Adrenal gland (tissue), 12 donors: ENCODE measurements around the gene ERC2. TPM values are rescaled to one million over a fixed set of nuclear protein-coding genes. Genes with fewer than 3 reads are reported as not detected.
A peak's percentile ranks its signal among the peaks of the same experiment; 100 is the strongest.

ENCODE experiments used
- DNase-seq, 7 donors: peaks; one replicate each; pipeline ENCODE4 v3.0.0-alpha.2; 2019 to 2020
- H3K27ac ChIP-seq, 5 donors: fragments of 200-600 bp; sonication (generic) in 4 of 5; 1 replicate in 3 of 5; 2 replicates in 2 of 5; pipeline versions ENCODE4 v1.5.1 to v1.8.0; 2016 to 2020; ENCODE audit warnings: mild to moderate bottlenecking in 1 of 5
- H3K27me3 ChIP-seq: fragments of 200-600 bp; 2 replicates; pipeline ENCODE4 v1.8.0; 2021
- H3K36me3 ChIP-seq, 2 donors: fragments of 200-600 bp; replicated peaks in 1 of 2; 1 replicate in 1 of 2; 2 replicates in 1 of 2; pipeline versions ENCODE4 v1.5.1 to v1.8.0; 2018 to 2022
- H3K4me1 ChIP-seq, 2 donors: fragments of 200-600 bp; replicated peaks in 1 of 2; 1 replicate in 1 of 2; 2 replicates in 1 of 2; pipeline versions ENCODE4 v1.5.1 to v1.8.0; 2018 to 2021
- H3K4me3 ChIP-seq, 4 donors: fragments of 200-600 bp; sonication (generic) in 3 of 4; one replicate each; pipeline ENCODE4 v1.5.1; 2016 to 2018
- H3K9me3 ChIP-seq, 3 donors: fragments of 200-600 bp; sonication (generic) in 1 of 3; replicated peaks in 1 of 3; 1 replicate in 2 of 3; 2 replicates in 1 of 3; pipeline versions ENCODE4 v1.5.1 to v1.8.0; 2016 to 2021
- POLR2A ChIP-seq, 2 donors: fragments of 450-650 bp; IDR thresholded peaks; one replicate each; pipeline ENCODE4 v1.6.1; 2017; ENCODE audit warnings: antibody characterized with exemption in 2 of 2, mild to moderate bottlenecking in 2 of 2, moderate library complexity in 1 of 2
- WGBS, 4 donors: extraction: QIAGEN DNeasy Blood & Tissue Kit in 2 of 4; methylation state at CpG; one replicate each; pipeline versions ENCODE4 v1.1.5 to v1.1.7; 2013 to 2017; 5-methylcytosine and 5-hydroxymethylcytosine counted together
- intact Hi-C, 2 donors: fragments of 100-400 bp; cut with DNase I; formaldehyde crosslinking; loops; one replicate each; pipeline versions ENCODE4 v1.14.1 to v1.15.0; 2022 to 2023
- polyA plus RNA-seq, 3 donors: library from polyadenylated mRNA; stranded (reverse); fragments of 200-250 nt in 2 of 3; fragments of 350-450 nt in 1 of 3; fragmentation: Illumina TruSeq in 1 of 3; extraction: RNeasy Lipid Tissue Mini Kit (QIAGEN cat#74804) in 1 of 3; gene quantifications; one replicate each; pipeline ENCODE4 v1.2.3, GENCODE V29; 2013 to 2014
- total RNA-seq, 9 donors: library from RNA; depleted of rRNA in 4 of 9; stranded (reverse); fragments of >200 nt in 4 of 9; fragments of 120-200 nt in 1 of 9; fragmentation: NEBNext Ultra II Directional in 1 of 9; extraction: Animal tissue kit (Norgen Biotek cat#: 25700) in 1 of 9; gene quantifications; one replicate each; pipeline versions ENCODE4 v1.1.0 to v1.2.4, GENCODE V29; 2013 to 2023
- TF ChIP-seq, protein P1 (sequence below), 6 experiments: fragments of 450-650 bp in 4 of 6; fragments of 200-600 bp in 2 of 6; sonication (generic) in 1 of 6; IDR thresholded peaks; 1 replicate in 5 of 6; 2 replicates in 1 of 6; pipeline versions ENCODE4 v1.5.1 to v1.8.0; 2016 to 2021; ENCODE audit warnings: antibody characterized with exemption in 6 of 6, mild to moderate bottlenecking in 2 of 6, moderate library complexity in 1 of 6
- donor health status: healthy with polysubstance abuse.
- donor health status: Bipolar disorder and iron deficiency.
- donor health status: DM: yes; HTN: yes; CAD: no.
- donor health status: DM: no; HTN: no; CAD: no.
- donor health status: DM: no; HTN: no; CAD: no.
- donor health status: DM: yes; HTN: yes; CAD: no.

ERC2 gene
- total and polyA plus RNA-seq, 12 donors: 0.47 to 5.8 (median 1.5) TPM

DNA sequence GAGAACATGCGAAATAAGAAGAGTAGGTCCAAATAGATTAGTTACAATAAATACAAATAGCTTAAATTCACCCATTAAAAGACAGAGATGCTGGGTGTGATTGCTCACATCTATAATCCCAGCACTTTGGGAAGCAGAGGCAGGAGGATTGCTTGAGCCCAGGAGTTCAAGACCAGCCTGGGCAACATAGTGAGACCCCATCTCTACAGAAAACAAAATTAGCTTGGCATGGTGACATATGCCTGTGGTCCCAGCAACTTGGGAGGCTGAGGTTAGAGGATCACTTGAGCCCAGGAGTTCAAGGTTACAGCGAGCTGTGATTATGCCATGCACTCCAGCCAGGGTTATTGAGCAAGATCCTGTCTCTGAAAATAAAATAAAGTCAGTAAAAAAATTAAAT is 872.1 kb downstream of the ERC2 start:
- H3K27me3 ChIP-seq: no peaks in the 10 kb centered on the region
- no peak for TF ChIP-seq POLR2A (IDR thresholded peaks at IDR 0.05)
- TF ChIP-seq, protein P1, sequence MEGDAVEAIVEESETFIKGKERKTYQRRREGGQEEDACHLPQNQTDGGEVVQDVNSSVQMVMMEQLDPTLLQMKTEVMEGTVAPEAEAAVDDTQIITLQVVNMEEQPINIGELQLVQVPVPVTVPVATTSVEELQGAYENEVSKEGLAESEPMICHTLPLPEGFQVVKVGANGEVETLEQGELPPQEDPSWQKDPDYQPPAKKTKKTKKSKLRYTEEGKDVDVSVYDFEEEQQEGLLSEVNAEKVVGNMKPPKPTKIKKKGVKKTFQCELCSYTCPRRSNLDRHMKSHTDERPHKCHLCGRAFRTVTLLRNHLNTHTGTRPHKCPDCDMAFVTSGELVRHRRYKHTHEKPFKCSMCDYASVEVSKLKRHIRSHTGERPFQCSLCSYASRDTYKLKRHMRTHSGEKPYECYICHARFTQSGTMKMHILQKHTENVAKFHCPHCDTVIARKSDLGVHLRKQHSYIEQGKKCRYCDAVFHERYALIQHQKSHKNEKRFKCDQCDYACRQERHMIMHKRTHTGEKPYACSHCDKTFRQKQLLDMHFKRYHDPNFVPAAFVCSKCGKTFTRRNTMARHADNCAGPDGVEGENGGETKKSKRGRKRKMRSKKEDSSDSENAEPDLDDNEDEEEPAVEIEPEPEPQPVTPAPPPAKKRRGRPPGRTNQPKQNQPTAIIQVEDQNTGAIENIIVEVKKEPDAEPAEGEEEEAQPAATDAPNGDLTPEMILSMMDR (IDR thresholded peaks at IDR 0.05): no peak
- H3K27ac ChIP-seq: no peak overlapping the region
- no peaks in the 10 kb centered on the region for H3K9me3 ChIP-seq
- 79 to 88% (median 82%) methylated on average over 2 of the region's 2 CpGs for WGBS, 4 donors
- DNase-seq: no peak
- no peaks in the 10 kb centered on the region for H3K36me3 ChIP-seq
- H3K4me3 ChIP-seq: no peak overlapping the region
- intact Hi-C loops: no loop called here
- H3K4me1 ChIP-seq: no peaks in the 10 kb centered on the region

DNA sequence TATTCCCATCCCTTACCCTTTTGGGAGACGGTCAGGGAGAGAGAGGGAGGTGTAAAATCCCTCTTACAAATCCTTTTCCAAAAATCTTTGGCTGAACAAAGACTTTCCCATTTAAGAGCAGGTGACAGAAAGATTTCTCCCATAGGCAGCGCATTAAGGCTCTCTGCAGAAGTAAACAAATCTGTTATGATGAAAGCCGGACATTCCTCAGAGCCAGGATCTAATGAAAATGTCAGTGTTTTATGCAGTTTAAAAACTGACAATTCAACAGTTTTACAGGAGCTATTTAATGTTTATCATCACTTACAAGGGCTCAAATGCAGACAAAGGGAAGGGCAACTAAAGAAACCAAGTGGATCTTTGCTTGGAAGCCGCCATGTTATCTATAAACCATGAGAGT is 872.8 kb downstream of the ERC2 start:
- Histone ChIP-seq H3K27me3 (no peaks in the 10 kb centered on the region), H3K27ac (no peak overlapping the region), H3K4me1 (no peaks in the 10 kb centered on the region), H3K36me3 (no peaks in the 10 kb centered on the region), H3K9me3 (no peaks in the 10 kb centered on the region), H3K4me3 (no peak overlapping the region)
- intact Hi-C loops: no loop called here
- 84 to 90% (median 88%) methylated on average over 4 of the region's 4 CpGs for WGBS, 4 donors
- TF ChIP-seq, protein P1 (IDR thresholded peaks at IDR 0.05): no peak
- no peak for DNase-seq

DNA sequence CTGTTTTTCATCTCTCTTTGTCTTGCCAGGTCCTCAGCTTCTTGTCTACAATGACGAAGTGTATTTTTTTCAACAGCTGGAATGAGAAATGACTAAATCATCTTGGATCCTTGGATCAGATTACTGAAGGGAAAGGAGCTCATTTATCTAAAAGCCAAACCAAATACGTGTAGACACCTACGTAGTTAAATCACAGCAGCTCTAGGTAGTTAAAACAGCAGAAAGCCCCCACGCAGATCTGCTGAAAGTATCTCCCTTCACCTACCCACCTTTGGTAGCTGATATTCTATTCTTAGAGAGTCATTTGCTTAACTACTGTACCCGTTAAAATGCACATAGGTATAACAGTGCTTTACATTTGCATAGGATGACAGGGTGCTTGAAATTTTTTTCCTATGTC is 875.7 kb downstream of the ERC2 start:
- 83 to 85% (median 85%) methylated on average over 5 of the region's 5 CpGs for WGBS, 4 donors
- Histone ChIP-seq H3K36me3 (no peaks in the 10 kb centered on the region), H3K4me3 (no peak overlapping the region), H3K27me3 (no peaks in the 10 kb centered on the region), H3K27ac (no peak overlapping the region), H3K4me1 (no peaks in the 10 kb centered on the region), H3K9me3 (no peaks in the 10 kb centered on the region)
- TF ChIP-seq, protein P1 (IDR thresholded peaks at IDR 0.05): no peak
- TF ChIP-seq POLR2A (IDR thresholded peaks at IDR 0.05): no peak
- DNase-seq: no peak
- intact Hi-C loops: no loop called here

GRCh38 chr3:55591888-55592287 is 876.4 kb downstream of the ERC2 start:
- H3K4me1 ChIP-seq: no peaks in the 10 kb centered on the region
- no peaks in the 10 kb centered on the region for H3K9me3 ChIP-seq
- no peaks in the 10 kb centered on the region for H3K27me3 ChIP-seq
- WGBS, 4 donors: 63 to 79% (median 74%) methylated on average over 5 of the region's 5 CpGs
- intact Hi-C loops: no loop called here
- H3K4me3 ChIP-seq: no peak overlapping the region
- H3K36me3 ChIP-seq: no peaks in the 10 kb centered on the region
- TF ChIP-seq, protein P1 (IDR thresholded peaks at IDR 0.05): no peak
- no peak for TF ChIP-seq POLR2A (IDR thresholded peaks at IDR 0.05)
- DNase-seq: peak in 5 of 7 donors; percentile 27 to 58 (median 47)
- peak overlapping the region in 1 of 5 donors; percentile 13 for H3K27ac ChIP-seq
